Measurements from ENCODE around the gene SOX2.

DNA sequence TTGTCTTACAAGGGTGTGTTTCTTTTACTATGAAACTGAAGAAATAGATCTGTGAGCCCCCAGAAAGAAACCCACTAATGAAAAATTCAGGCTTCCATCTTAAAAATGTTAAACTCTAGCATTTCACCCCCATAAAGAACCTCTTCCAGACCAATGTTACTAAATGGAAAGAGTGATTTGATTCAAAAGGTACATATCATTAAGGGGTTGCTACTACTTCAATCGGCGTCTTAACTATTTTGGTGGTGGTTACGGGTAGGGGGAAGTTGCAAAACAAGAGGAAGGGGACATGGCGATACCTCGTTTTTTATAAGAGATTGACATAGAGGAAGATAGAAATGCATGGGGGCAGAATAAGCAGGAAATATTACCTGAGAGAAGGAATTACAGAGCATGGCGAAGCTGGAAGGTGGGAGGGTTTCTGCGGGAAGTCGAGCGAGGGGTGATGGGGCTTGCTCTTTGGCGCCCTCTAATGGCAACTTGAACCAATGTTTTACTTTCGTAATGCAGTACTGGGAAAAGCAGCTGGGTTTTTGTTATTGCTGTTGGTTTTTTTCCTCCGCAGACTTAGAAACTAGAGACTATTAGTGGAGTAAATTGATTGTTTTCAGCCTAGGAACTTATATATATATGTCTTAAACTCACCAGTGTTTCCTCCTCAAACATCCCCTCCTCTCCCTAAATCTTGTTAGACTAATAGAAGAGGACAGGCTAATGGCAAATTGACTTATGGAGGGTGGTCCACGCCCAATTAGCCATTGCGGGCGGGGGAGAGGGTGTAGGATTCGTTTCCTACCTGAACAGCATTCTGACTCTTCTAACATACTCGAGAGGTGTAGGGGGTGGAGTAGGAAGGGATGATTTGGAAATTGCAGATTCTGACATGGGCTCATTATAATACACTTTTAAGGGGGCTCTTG is 11.3 kb upstream of the SOX2 start:
- TF ChIP-seq, protein P1, sequence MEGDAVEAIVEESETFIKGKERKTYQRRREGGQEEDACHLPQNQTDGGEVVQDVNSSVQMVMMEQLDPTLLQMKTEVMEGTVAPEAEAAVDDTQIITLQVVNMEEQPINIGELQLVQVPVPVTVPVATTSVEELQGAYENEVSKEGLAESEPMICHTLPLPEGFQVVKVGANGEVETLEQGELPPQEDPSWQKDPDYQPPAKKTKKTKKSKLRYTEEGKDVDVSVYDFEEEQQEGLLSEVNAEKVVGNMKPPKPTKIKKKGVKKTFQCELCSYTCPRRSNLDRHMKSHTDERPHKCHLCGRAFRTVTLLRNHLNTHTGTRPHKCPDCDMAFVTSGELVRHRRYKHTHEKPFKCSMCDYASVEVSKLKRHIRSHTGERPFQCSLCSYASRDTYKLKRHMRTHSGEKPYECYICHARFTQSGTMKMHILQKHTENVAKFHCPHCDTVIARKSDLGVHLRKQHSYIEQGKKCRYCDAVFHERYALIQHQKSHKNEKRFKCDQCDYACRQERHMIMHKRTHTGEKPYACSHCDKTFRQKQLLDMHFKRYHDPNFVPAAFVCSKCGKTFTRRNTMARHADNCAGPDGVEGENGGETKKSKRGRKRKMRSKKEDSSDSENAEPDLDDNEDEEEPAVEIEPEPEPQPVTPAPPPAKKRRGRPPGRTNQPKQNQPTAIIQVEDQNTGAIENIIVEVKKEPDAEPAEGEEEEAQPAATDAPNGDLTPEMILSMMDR (IDR thresholded peaks at IDR 0.05 in 8 of 11, conservative IDR thresholded peaks at IDR 0.05 in 3 of 11), result peak in 9 of 11 experiments; percentile 41 to 81 (median 66)
- no peak for TF ChIP-seq POLR2A (IDR thresholded peaks at IDR 0.05)
- no peak for TF ChIP-seq POLR2AphosphoS5 (IDR thresholded peaks at IDR 0.05)
